Trophoblast cell (in vitro differentiated cells and primary cell): Measurements from ENCODE around the gene MUC22.

ENCODE experiments used
- DNase-seq, 2 donors: peaks; one replicate each; pipeline ENCODE4 v3.0.0-alpha.2; 2016
- H2AFZ ChIP-seq: 2 replicates; pipeline ENCODE4 v1.6.1; 2013; ENCODE audit warnings: low read length, moderate library complexity, mild to moderate bottlenecking; ENCODE audit not compliant: insufficient read depth, poor library complexity
- H2AK5ac ChIP-seq: 2 replicates; pipeline ENCODE4 v1.6.1; 2013; ENCODE audit warnings: mild to moderate bottlenecking, low read length
- H2BK120ac ChIP-seq: 2 replicates; pipeline ENCODE4 v1.6.1; 2013; ENCODE audit warnings: low read length, mild to moderate bottlenecking, moderate library complexity; ENCODE audit not compliant: insufficient read depth, poor library complexity
- H2BK12ac ChIP-seq: 2 replicates; pipeline ENCODE4 v1.6.1; 2013; ENCODE audit warnings: mild to moderate bottlenecking, low read length, moderate library complexity
- H2BK5ac ChIP-seq: 2 replicates; pipeline ENCODE4 v1.6.1; 2013; ENCODE audit warnings: low read length, low read depth, moderate library complexity, mild to moderate bottlenecking; ENCODE audit not compliant: poor library complexity
- H3K14ac ChIP-seq: 2 replicates; pipeline ENCODE4 v1.6.1; 2013; ENCODE audit warnings: mild to moderate bottlenecking, low read length
- H3K18ac ChIP-seq: 2 replicates; pipeline ENCODE4 v1.6.1; 2013; ENCODE audit warnings: mild to moderate bottlenecking, low read length
- H3K23ac ChIP-seq: 2 replicates; pipeline ENCODE4 v1.6.1; 2013; ENCODE audit warnings: low read length
- H3K27ac ChIP-seq: 2 replicates; pipeline ENCODE4 v1.5.1; 2013; ENCODE audit warnings: low read depth, mild to moderate bottlenecking, inconsistent platforms, low read length, moderate library complexity
- H3K27me3 ChIP-seq: 2 replicates; pipeline ENCODE4 v1.6.1; 2013; ENCODE audit warnings: inconsistent platforms, mild to moderate bottlenecking, low read length, moderate library complexity; ENCODE audit not compliant: insufficient read depth
- H3K36me3 ChIP-seq, 2 experiments: 1 replicate in 1 of 2; 2 replicates in 1 of 2; pipeline ENCODE4 v1.6.1; 2013; ENCODE audit warnings: low read length in 2 of 2, mild to moderate bottlenecking in 2 of 2, moderate library complexity in 1 of 2; ENCODE audit not compliant: insufficient read depth in 2 of 2, control insufficient read depth in 1 of 2
- H3K4ac ChIP-seq: 2 replicates; pipeline ENCODE4 v1.6.1; 2013; ENCODE audit warnings: low read depth, mild to moderate bottlenecking, low read length, moderate library complexity
- H3K4me1 ChIP-seq, 2 experiments: 1 replicate in 1 of 2; 2 replicates in 1 of 2; pipeline ENCODE4 v1.6.1; 2013; ENCODE audit warnings: low read length in 2 of 2, mild to moderate bottlenecking in 2 of 2, moderate library complexity in 1 of 2; ENCODE audit not compliant: insufficient read depth in 2 of 2, control insufficient read depth in 1 of 2
- H3K4me2 ChIP-seq: 2 replicates; pipeline ENCODE4 v1.6.1; 2013; ENCODE audit warnings: inconsistent platforms, mild to moderate bottlenecking, low read length, moderate library complexity
- H3K4me3 ChIP-seq: 2 replicates; pipeline ENCODE4 v1.5.1; 2013; ENCODE audit warnings: mild to moderate bottlenecking, low read depth, low read length, inconsistent platforms
- H3K79me1 ChIP-seq: one replicate; pipeline ENCODE4 v1.6.1; 2013; ENCODE audit warnings: low read length
- H3K79me2 ChIP-seq: 2 replicates; pipeline ENCODE4 v1.6.1; 2013; ENCODE audit warnings: low read length, mild to moderate bottlenecking; ENCODE audit not compliant: control insufficient read depth, insufficient read depth, poor library complexity
- H3K9ac ChIP-seq: 2 replicates; pipeline ENCODE4 v1.6.1; 2013; ENCODE audit warnings: mild to moderate bottlenecking, low read length
- H3K9me3 ChIP-seq: 2 replicates; pipeline ENCODE4 v1.6.1; 2013; ENCODE audit warnings: low read depth, mild to moderate bottlenecking, control low read depth, inconsistent platforms, low read length; ENCODE audit not compliant: insufficient read depth
- H4K12ac ChIP-seq: 2 replicates; pipeline ENCODE4 v1.6.1; 2013; ENCODE audit warnings: low read depth, mild to moderate bottlenecking, low read length, moderate library complexity
- H4K8ac ChIP-seq: 2 replicates; pipeline ENCODE4 v1.6.1; 2013; ENCODE audit warnings: low read depth, mild to moderate bottlenecking, low read length, moderate library complexity
- H4K91ac ChIP-seq: one replicate; pipeline ENCODE4 v1.6.1; 2013; ENCODE audit warnings: low read depth, mild to moderate bottlenecking, low read length, moderate library complexity
- WGBS: extraction: QIAGEN DNeasy Blood & Tissue Kit; methylation state at CpG from one replicate; pipeline ENCODE4 v1.1.7; 2013; ENCODE audit warnings: missing lambda C conversion rate; ENCODE audit not compliant: insufficient read length, insufficient coverage; ENCODE audit errors: extremely low coverage; 5-methylcytosine and 5-hydroxymethylcytosine counted together

Gene MUC22

GRCh38 chr6:31008165-31008564, 2.1 kb upstream of the MUC22 start:
- Histone ChIP-seq H3K18ac (peak overlapping the region; percentile 74), H3K4ac (no peak overlapping the region), H2AK5ac (no peak overlapping the region), H3K27me3 (no peaks in the 10 kb centered on the region), H3K4me3 (no peak overlapping the region), H3K14ac (no peak overlapping the region), H4K91ac (peak overlapping the region; percentile 21), H3K9ac (no peak overlapping the region), H3K23ac (no peak overlapping the region), H2BK120ac (no peak overlapping the region), H3K4me1 (peaks cover 3 to 5% of the 10 kb centered on the region in 2 experiments), H4K12ac (no peak overlapping the region), H3K36me3 (no peaks in the 10 kb centered on the region), H3K79me2 (no peaks in the 10 kb centered on the region), H3K27ac (no peak overlapping the region), H3K79me1 (no peaks in the 10 kb centered on the region), H2AFZ (no peak overlapping the region), H4K8ac (no peak overlapping the region), H2BK5ac (no peak overlapping the region), H3K9me3 (no peaks in the 10 kb centered on the region), H3K4me2 (no peak overlapping the region), H2BK12ac (peak overlapping the region; percentile 50)
- DNase-seq: no peak
- WGBS: no CpG with 5 or more reads among the region's 4 CpGs

- no peak overlapping the region for H3K4me2 ChIP-seq
- DNase-seq: no peak
- H2BK12ac ChIP-seq: no peak overlapping the region
- no peak overlapping the region for H4K8ac ChIP-seq
- no peak overlapping the region for H2BK5ac ChIP-seq
- no peaks in the 10 kb centered on the region for H3K79me2 ChIP-seq
- H3K4me3 ChIP-seq: no peak overlapping the region
- no CpG with 5 or more reads among the region's 7 CpGs for WGBS
- no peaks in the 10 kb centered on the region for H3K79me1 ChIP-seq
- H3K23ac ChIP-seq: no peak overlapping the region
- H3K27ac ChIP-seq: no peak overlapping the region
- H3K4me1 ChIP-seq: peaks cover 3 to 5% of the 10 kb centered on the region in 2 experiments
- H2BK120ac ChIP-seq: no peak overlapping the region
- no peak overlapping the region for H3K14ac ChIP-seq
- H3K9me3 ChIP-seq: no peaks in the 10 kb centered on the region
- no peak overlapping the region for H3K4ac ChIP-seq
- no peak overlapping the region for H4K91ac ChIP-seq
- H2AFZ ChIP-seq: no peak overlapping the region
- no peak overlapping the region for H3K18ac ChIP-seq
- H3K27me3 ChIP-seq: no peaks in the 10 kb centered on the region
- H4K12ac ChIP-seq: no peak overlapping the region
- no peak overlapping the region for H2AK5ac ChIP-seq
- H3K36me3 ChIP-seq: no peaks in the 10 kb centered on the region
- H3K9ac ChIP-seq: no peak overlapping the region
Observed at GRCh38 chr6:31009731-31010130, 543 bp upstream of the MUC22 start.

DNA sequence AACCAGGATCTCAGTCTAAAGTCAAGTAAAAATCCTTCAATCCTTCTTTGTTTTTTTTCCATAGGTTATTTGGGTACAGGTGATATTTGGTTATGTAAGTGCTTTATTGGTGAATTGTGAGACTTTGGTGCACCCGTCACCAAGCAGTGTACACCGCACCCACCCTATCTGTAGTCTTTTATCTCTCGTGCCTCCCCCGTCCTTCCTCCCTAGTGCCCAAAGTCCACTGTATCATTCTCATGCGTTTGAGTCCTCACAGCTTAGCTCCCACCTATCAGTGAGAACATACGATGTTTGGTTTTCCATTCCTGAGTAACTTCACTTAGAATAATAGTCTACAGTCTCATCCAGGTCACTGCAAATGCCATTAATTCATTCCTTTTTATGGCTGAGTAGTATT, 879 bp downstream of the MUC22 start:
- H3K23ac ChIP-seq: no peak overlapping the region
- no peak overlapping the region for H4K12ac ChIP-seq
- H4K91ac ChIP-seq: no peak overlapping the region
- H2AFZ ChIP-seq: no peak overlapping the region
- no peaks in the 10 kb centered on the region for H3K27me3 ChIP-seq
- no peak overlapping the region for H3K14ac ChIP-seq
- H2AK5ac ChIP-seq: no peak overlapping the region
- H4K8ac ChIP-seq: no peak overlapping the region
- H3K4me2 ChIP-seq: no peak overlapping the region
- H3K79me1 ChIP-seq: no peaks in the 10 kb centered on the region
- H3K9ac ChIP-seq: no peak overlapping the region
- no peak overlapping the region for H3K4ac ChIP-seq
- WGBS: no CpG with 5 or more reads among the region's 6 CpGs
- H3K4me1 ChIP-seq: peaks cover 3 to 5% of the 10 kb centered on the region in 2 experiments
- H2BK120ac ChIP-seq: no peak overlapping the region
- H3K79me2 ChIP-seq: no peaks in the 10 kb centered on the region
- no peaks in the 10 kb centered on the region for H3K36me3 ChIP-seq
- DNase-seq: no peak
- no peak overlapping the region for H3K27ac ChIP-seq
- no peak overlapping the region for H3K4me3 ChIP-seq
- no peak overlapping the region for H2BK12ac ChIP-seq
- no peak overlapping the region for H2BK5ac ChIP-seq
- no peaks in the 10 kb centered on the region for H3K9me3 ChIP-seq
- no peak overlapping the region for H3K18ac ChIP-seq

DNA sequence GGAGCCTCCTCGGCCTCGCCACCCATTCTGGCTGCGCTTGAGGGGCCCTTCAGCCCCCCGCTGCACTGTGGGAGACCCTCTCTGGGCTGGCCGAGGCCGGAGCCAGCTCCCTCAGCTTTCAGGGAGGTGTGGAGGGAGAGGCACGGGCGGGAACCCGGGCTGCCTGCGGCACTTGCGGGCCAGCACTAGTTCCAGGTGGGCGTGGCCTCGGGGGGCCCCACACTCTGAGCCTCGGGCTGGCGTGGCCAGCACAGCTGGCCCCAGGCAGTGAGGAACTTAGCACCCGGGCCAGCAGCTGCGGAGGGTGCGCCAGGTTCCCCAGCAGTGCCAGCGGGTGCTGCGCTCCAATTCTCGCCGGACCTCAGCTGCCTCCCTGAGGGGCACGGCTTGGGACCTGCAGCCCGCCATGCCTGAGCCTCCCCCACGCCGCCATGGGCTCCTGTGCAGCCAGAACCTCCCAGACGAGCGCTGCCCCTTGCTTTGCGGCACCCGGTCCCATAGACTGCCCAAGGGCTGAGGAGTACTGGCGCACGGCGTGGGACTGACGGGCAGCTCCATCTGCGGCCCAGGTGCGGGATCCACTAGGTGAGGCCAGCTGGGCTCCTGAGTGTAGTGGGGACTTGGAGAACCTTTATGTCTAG, 6.5 kb downstream of the MUC22 start:
- no peak overlapping the region for H3K23ac ChIP-seq
- H3K4me2 ChIP-seq: no peak overlapping the region
- DNase-seq: no peak
- no peaks in the 10 kb centered on the region for H3K79me1 ChIP-seq
- no peak overlapping the region for H3K4ac ChIP-seq
- no peak overlapping the region for H4K91ac ChIP-seq
- H2AK5ac ChIP-seq: no peak overlapping the region
- no peak overlapping the region for H3K4me3 ChIP-seq
- H2BK120ac ChIP-seq: no peak overlapping the region
- H3K9me3 ChIP-seq: no peaks in the 10 kb centered on the region
- H2BK5ac ChIP-seq: no peak overlapping the region
- no peak overlapping the region for H3K18ac ChIP-seq
- no peak overlapping the region for H3K14ac ChIP-seq
- no CpG with 5 or more reads among the region's 36 CpGs for WGBS
- no peak overlapping the region for H3K27ac ChIP-seq
- H3K79me2 ChIP-seq: no peaks in the 10 kb centered on the region
- no peaks in the 10 kb centered on the region for H3K4me1 ChIP-seq
- H2BK12ac ChIP-seq: no peak overlapping the region
- no peak overlapping the region for H2AFZ ChIP-seq
- H4K8ac ChIP-seq: no peak overlapping the region
- no peak overlapping the region for H4K12ac ChIP-seq
- no peak overlapping the region for H3K9ac ChIP-seq
- H3K36me3 ChIP-seq: no peaks in the 10 kb centered on the region
- H3K27me3 ChIP-seq: no peaks in the 10 kb centered on the region
